ENCODE measurements around the gene PDE1A. TPM values are rescaled to one million over a fixed set of nuclear protein-coding genes. Genes with fewer than 3 reads are reported as not detected.
A peak's percentile ranks its signal among the peaks of the same experiment; 100 is the strongest.

Gene PDE1A
- total and polyA plus RNA-seq, 4 donors, result 1.0 to 11.8 (median 3.6) TPM

- DNase-seq, result no peak
- 90 to 97% methylated on average over 1 of the region's 1 CpG for WGBS, 2 donors
- no peaks in the 10 kb centered on the region for H3K36me3 ChIP-seq (ENCODE audit: control insufficient read depth in 4 of 4, insufficient read depth in 4 of 4, low read length in 4 of 4)
- H3K9ac ChIP-seq (ENCODE audit: insufficient read depth in 1 of 2, low read length in 2 of 2), result no peak overlapping the region
- H3K27ac ChIP-seq (ENCODE audit: low read depth in 1 of 2, low read length in 1 of 2), result no peak overlapping the region
- H3K4me3 ChIP-seq, result no peak overlapping the region
- TF ChIP-seq CTCF (IDR thresholded peaks at IDR 0.05; ENCODE audit: control extremely low read depth, extremely low read depth), result no peak
- no peaks in the 10 kb centered on the region for H3K27me3 ChIP-seq (ENCODE audit: control insufficient read depth in 3 of 3, insufficient read depth in 3 of 3, low read length in 2 of 3)
- no peak for ATAC-seq (ENCODE audit: insufficient read depth, low FRiP score)
- H3K4me1 ChIP-seq (ENCODE audit: control insufficient read depth in 5 of 5, insufficient read depth in 5 of 5, low read length in 5 of 5), result no peaks in the 10 kb centered on the region
- no peaks in the 10 kb centered on the region for H3K9me3 ChIP-seq (ENCODE audit: control insufficient read depth in 4 of 4, insufficient read depth in 3 of 4, low read length in 3 of 4)
Observed at GRCh38 chr2:182117196-182117595, 309.6 kb downstream of the PDE1A start.

GRCh38 chr2:182116774-182117173, 310.1 kb downstream of the PDE1A start:
- peak in 1 of 3 donors; percentile 13 for DNase-seq
- Histone ChIP-seq H3K9me3 (ENCODE audit: control insufficient read depth in 4 of 4, insufficient read depth in 3 of 4, low read length in 3 of 4) (no peaks in the 10 kb centered on the region), H3K36me3 (ENCODE audit: control insufficient read depth in 4 of 4, insufficient read depth in 4 of 4, low read length in 4 of 4) (no peaks in the 10 kb centered on the region), H3K4me1 (ENCODE audit: control insufficient read depth in 5 of 5, insufficient read depth in 5 of 5, low read length in 5 of 5) (peaks cover 0 to 2% (median 0%) of the 10 kb centered on the region in 5 donors), H3K27ac (ENCODE audit: low read depth in 1 of 2, low read length in 1 of 2) (no peak overlapping the region), H3K27me3 (ENCODE audit: control insufficient read depth in 3 of 3, insufficient read depth in 3 of 3, low read length in 2 of 3) (no peaks in the 10 kb centered on the region), H3K9ac (ENCODE audit: insufficient read depth in 1 of 2, low read length in 2 of 2) (no peak overlapping the region), H3K4me3 (no peak overlapping the region)
- 89 to 93% methylated on average over 2 of the region's 2 CpGs for WGBS, 2 donors
- no peak for ATAC-seq (ENCODE audit: insufficient read depth, low FRiP score)
- TF ChIP-seq CTCF (IDR thresholded peaks at IDR 0.05; ENCODE audit: control extremely low read depth, extremely low read depth), result no peak

GRCh38 chr2:182115258-182115657, 311.6 kb downstream of the PDE1A start:
- TF ChIP-seq CTCF (IDR thresholded peaks at IDR 0.05; ENCODE audit: control extremely low read depth, extremely low read depth), result no peak
- no peaks in the 10 kb centered on the region for H3K9me3 ChIP-seq (ENCODE audit: control insufficient read depth in 4 of 4, insufficient read depth in 3 of 4, low read length in 3 of 4)
- H3K27ac ChIP-seq (ENCODE audit: low read depth in 1 of 2, low read length in 1 of 2), result no peak overlapping the region
- no peaks in the 10 kb centered on the region for H3K36me3 ChIP-seq (ENCODE audit: control insufficient read depth in 4 of 4, insufficient read depth in 4 of 4, low read length in 4 of 4)
- no peaks in the 10 kb centered on the region for H3K27me3 ChIP-seq (ENCODE audit: control insufficient read depth in 3 of 3, insufficient read depth in 3 of 3, low read length in 2 of 3)
- ATAC-seq (ENCODE audit: insufficient read depth, low FRiP score), result no peak
- H3K4me1 ChIP-seq (ENCODE audit: control insufficient read depth in 5 of 5, insufficient read depth in 5 of 5, low read length in 5 of 5), result peaks cover 0 to 2% (median 0%) of the 10 kb centered on the region in 5 donors
- no peak overlapping the region for H3K4me3 ChIP-seq
- no peak for DNase-seq
- H3K9ac ChIP-seq (ENCODE audit: insufficient read depth in 1 of 2, low read length in 2 of 2), result no peak overlapping the region

- WGBS, 2 donors, result 73 to 75% methylated on average over 3 of the region's 3 CpGs
- Histone ChIP-seq H3K9me3 (ENCODE audit: control insufficient read depth in 4 of 4, insufficient read depth in 3 of 4, low read length in 3 of 4) (no peaks in the 10 kb centered on the region), H3K9ac (ENCODE audit: insufficient read depth in 1 of 2, low read length in 2 of 2) (no peak overlapping the region), H3K27ac (ENCODE audit: low read depth in 1 of 2, low read length in 1 of 2) (no peak overlapping the region), H3K36me3 (ENCODE audit: control insufficient read depth in 4 of 4, insufficient read depth in 4 of 4, low read length in 4 of 4) (no peaks in the 10 kb centered on the region), H3K4me1 (ENCODE audit: control insufficient read depth in 5 of 5, insufficient read depth in 5 of 5, low read length in 5 of 5) (peaks cover 0 to 2% (median 0%) of the 10 kb centered on the region in 5 donors), H3K4me3 (no peak overlapping the region), H3K27me3 (ENCODE audit: control insufficient read depth in 3 of 3, insufficient read depth in 3 of 3, low read length in 2 of 3) (no peaks in the 10 kb centered on the region)
- ATAC-seq (ENCODE audit: insufficient read depth, low FRiP score), result no peak
- no peak for TF ChIP-seq CTCF (IDR thresholded peaks at IDR 0.05; ENCODE audit: control extremely low read depth, extremely low read depth)
- DNase-seq, result no peak
Observed at GRCh38 chr2:182113334-182113733, 313.5 kb downstream of the PDE1A start.

All from lung (tissue), 12 donors.